HG02759 (cell line): ENCODE measurements around the gene ELFN2.

Source experiments
- ATAC-seq: cut with Tn5 transposase; IDR thresholded peaks from one replicate; pipeline ENCODE4 v1.9.1; 2021; ENCODE audit warnings: mild to moderate bottlenecking, moderate library complexity; ENCODE audit not compliant: unreplicated experiment

The ELFN2 gene

DNA sequence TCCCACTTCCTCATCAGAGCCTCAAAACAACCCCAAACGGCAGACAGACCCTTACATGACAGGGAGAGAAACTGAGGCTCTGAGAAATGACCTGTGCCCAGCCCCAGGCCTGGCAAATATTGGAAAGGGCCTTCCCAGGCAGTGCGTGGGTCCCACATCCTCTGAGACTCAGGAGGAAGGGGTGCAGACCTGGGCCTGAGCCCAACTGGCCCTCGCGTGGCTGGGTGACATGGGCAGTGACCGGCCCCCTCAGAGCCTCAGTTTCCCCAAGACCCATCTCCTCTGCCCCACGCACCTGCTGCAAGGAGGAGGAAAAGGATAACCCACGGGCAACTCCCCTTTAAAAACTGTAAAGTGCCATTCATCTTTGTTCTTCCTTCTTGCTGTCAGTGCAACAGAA, 35.6 kb downstream of the ELFN2 start:
- ATAC-seq = no peak

DNA sequence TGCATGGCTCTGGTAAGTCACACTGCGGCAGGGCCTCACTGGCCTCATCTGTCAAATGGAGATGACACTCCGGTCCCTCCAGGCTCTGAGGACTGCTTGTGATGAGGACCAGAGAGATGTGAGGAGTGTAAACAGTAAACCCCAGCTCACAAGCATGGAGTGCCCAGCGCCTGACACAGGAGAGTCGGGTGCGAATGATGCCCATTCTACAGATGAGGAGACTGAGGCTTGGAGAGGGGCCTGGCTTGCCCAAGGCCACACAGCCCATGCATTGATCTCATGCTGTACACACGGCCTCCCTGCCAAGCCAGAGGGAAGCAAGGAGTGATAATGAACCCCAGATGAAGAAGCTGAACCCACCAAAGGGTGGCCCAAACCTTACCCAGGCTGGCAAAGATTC, 37.2 kb downstream of the ELFN2 start:
- ATAC-seq = no peak

DNA sequence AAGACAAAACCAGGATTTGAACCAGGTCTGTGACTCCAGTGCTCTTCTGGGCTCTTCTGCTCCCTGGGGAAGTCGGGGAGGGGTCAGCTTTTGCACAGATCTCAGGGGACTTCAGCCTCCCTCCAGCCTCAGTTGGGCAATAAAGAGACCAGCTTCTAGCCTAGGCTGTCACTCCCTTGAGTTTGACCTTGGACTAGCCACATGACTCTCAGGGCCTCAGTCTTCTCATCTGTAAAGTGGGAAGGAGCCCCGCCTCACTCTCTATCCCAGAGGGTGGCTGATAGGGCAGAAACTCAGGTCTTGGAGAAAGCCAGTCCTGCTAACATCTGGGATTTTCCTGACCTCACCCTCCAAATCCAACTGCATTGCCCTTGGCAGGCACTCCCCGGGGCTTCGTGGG, 38.7 kb downstream of the ELFN2 start:
- ATAC-seq = no peak

DNA sequence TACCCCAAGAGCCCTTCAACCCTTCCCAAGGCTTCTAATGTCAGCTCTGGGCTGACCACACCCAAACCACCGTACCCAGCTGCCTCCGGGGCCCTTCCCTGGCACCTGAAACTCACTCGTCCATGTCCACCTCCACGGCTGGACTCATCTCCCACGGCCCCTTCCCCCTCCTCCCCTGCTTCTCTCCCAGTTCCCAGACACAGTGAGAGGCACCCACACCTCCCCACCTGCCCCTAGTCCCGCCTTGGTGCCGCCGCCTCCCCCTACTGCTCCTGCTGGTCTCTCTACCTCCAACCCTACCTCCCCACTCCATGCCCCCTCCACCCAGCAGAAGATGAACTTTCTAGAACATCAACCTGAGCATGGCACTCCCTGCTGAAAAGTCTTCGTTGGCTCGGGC, 39.5 kb downstream of the ELFN2 start:
- no peak for ATAC-seq

DNA sequence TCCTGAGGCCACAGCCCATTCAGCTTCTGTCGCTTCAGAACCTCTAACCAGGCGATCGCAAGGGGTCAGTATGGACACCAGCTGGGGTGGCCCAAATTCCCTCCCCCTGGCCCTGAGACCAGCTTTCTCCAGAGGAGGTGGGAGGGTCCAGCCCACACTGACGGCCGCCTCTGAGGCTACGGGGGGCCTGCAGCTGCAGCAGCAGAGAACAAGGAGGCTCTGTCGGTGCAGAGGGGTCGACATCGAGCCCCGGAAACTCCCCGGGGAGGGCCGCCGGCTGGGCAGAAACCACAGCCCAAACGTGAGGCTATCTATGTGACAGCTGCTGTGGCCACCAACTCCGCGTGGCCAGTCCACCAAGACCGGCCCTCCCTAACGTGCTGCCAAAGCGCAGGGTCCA, 40.8 kb downstream of the ELFN2 start:
- no peak for ATAC-seq

DNA sequence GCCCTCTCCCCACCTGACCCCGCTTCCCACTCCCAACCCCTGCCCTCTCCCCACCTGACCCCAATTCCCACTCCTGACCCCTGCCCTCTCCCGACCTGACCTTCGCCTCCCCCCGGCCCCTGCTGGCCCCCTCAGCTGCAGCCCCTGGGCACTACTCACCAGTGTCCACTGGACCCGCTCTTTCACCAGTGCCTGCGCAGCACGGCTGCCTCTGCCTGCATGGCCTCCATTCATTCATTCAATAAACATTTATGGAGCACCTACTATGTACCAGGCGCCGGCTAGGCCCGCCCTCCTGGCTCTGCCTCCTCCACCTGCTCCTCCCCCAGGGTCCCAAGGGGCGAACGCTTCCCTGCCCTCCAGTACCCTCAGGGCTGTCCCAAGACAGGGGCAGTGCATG, 42.6 kb downstream of the ELFN2 start:
- ATAC-seq = no peak

DNA sequence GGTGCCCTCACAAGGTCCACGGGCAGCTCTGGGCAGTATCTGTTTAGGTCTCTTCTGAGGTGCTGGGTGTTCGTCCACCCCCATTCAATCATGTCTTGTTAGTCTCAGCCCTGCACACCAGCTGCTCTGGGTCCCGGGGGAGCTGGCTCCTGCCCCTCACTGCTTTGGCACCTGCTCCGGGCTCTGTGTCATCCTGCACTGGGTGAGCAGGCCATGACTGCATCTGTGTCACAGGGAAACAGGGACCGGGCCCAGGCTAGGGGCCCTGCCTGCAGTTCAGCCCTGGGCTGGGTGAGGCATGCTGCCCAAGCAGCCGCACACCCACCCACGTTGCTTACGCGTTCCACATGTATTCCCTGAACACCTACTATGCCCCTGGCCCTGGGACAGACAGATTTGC, 43.9 kb downstream of the ELFN2 start:
- ATAC-seq = no peak

DNA sequence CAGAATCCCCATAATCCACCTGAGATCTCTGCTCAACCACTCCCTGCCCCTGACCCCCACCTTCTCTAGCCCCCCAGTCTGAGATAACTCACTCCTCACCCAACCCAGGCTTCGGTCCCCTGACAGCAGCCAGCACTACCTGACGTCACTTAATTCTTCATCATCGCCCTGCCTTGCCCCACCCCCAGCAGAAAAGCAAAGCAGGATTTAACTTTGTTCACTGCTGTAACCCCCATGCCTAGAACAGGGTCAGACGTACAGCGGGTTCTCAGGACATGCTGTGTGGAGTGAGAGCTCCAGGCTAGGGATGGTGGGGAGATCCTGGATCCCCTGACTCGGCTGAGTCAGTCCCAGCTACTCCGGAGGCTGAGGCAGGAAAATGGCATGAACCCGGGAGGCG, 45.8 kb downstream of the ELFN2 start:
- ATAC-seq = no peak

DNA sequence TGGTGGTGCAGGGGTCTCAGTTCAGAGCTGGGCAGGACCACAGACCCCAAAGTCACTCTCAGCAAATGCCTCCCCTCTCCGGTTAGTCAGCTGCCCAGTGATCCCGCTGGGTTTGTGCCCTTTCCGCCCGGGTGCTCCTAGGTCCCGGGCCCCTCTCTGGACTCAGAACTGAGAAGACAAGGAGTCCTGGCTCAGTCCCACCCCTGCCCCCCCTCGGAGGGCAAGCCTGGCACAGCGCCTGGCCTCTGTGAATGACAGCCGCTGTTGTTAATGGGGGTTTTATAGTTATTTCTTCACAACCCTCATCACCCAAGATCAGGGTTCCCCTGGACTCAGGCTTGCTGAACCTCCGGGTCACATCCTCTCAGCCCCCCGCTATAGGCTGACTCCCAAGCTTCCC, 47.6 kb downstream of the ELFN2 start:
- ATAC-seq = no peak

DNA sequence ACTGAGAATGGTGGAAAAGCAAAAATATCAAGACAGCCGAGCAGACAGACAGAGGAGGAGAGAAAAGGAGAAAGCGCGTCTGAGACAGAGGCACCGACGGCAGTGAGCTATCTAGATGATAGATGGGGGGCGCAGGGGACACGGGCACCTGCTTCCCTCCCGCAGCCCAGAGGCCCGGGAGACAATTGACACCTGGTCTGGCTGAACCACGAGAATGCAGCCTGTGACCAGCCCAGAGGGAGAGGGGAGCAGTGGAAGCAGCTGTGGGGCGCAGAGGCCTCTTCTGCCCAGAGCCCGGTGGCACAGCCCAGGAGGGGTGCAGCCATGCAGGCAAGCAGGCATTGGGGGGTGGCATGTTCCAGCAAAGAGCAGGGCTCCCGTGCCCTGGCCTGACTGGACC, 48.2 kb downstream of the ELFN2 start:
- no peak for ATAC-seq

DNA sequence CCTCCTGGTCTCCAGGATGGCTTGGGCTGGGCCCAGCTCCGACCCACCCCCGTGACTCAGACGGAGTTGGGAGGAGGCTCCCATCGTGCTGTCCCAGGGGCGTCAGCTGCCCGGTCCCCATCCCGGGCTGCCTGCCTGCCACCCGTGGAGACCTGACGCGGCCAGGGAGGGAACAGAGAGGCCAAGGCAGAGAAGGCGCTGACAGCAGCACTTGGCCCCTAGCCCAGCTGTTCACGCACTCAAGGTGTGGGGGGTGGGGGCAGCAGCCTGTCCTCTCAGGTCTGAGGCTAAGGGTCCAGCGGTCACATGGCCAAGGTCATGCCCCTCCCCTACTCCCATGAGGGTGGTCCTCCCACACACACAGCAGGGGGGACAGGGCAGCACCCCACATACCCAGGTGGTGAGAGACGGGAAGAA, 48.6 kb downstream of the ELFN2 start:
- ATAC-seq = no peak

DNA sequence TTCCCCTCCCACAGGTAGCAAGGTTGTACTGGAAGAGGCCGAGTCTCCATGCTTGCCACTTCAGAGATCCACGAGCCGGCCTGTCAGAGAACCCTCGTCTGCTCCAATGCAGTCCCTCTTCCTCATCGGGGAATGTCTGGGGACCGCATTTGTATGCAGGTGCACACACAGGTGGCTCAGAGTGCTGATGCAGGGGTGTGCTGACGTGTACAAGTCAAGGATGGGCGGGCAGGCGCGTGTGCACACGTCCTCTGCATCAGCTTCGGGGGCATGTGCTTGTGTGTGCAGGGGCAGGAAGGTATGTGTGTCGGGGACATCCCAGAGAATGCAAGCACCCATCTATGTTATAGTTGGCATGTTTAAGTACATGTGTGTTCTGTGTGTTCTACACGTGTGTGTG, 49.4 kb downstream of the ELFN2 start:
- ATAC-seq = no peak

DNA sequence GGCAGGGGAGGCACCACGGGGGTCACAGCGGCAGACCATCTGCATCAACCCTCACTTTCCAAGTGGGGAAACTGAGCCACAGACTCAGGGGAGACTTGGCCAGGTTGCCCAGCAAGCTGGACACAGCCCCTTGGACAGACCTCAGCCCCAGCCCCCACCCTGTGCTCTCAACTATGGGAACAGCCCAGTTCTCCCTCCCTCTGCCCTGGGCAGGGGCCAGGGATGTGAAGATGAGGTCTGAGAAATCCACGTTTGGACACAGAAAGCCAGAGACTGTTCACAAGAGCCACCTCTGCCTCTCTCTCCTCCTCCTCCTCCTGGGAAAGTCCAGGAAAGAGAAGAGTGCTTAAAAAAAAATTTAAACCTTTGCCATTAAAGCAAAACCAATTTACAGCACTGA, 50.1 kb downstream of the ELFN2 start:
- no peak for ATAC-seq

DNA sequence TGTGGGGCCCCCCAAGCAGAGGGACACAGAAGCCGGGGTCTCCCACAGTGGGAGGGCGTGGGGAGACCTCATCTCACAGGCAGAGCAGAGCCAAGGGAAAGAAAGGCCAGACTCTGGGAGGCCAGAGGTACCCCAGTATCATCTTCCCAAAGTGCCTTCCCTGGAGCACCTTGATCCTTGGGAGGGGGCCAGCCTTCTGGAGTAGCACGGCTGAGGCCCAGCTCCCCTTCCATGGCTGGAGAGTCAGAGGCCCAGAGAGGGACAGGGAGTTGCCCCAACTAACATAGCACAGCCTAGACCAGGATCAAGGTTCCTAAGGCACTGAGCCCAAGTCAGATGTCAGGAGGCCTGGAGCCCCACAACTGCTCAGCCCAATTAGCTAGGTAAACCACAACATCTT, 50.6 kb downstream of the ELFN2 start:
- ATAC-seq = no peak

DNA sequence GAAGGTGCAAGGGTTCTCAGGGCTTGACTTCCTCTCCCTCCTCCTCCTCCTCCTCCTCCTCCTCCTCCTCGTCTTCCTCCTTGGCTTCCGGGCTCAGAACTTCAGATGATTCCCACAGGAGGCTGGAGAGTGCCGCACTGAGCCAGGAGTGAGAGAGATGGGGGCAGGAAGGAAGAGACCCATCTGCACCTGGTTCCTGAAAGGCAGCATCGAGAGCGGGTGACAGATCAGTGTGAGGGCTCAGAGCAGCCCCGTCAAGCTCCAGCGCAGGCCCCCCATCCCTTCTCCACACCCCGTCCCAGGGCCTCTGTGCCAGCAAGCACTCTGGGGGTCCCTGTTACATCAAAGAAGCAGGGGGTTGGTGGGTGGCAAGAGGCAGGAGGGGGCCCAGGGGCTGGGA, 51.5 kb downstream of the ELFN2 start:
- ATAC-seq = no peak

DNA sequence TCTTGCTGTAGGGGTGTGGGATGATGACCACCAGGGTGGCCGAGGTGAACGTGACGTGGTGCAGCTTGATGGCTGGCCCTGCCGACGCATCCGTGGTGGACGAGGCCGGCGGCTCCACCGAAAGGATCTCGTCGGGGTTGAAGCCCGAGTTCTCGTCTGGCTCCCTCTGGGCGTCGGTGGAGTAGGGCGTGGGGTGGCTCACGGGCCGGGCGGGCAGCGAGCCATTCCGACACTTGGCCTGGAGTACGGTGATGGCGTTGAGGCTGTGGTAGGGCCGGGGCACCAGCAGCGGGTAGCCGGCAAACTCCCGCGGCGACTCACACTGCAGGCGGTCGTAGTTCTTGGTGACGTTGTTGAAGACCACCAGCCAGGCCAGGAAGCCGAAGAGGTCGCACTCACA, 52.7 kb downstream of the ELFN2 start:
- ATAC-seq = no peak

DNA sequence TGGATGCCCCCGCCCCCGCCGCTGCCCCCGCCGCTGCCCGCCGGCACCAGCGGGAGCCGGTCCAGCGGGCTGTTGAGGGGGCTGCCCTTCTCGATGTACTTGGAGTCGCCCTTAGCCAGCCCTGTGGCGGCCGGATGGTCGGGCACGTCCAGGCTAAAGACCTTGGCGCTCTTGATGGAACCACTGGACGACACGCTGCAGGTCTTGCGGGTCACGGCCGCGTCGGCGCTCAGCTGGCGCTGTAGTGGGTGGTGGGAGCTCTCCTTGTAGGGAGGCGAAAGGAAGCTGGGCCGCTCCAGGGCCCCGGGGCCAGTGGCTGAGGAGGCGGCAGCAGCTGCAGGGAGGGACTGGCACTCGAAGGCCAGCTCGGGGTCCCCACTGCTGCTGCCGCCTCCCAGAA, 53.8 kb downstream of the ELFN2 start:
- ATAC-seq = no peak

DNA sequence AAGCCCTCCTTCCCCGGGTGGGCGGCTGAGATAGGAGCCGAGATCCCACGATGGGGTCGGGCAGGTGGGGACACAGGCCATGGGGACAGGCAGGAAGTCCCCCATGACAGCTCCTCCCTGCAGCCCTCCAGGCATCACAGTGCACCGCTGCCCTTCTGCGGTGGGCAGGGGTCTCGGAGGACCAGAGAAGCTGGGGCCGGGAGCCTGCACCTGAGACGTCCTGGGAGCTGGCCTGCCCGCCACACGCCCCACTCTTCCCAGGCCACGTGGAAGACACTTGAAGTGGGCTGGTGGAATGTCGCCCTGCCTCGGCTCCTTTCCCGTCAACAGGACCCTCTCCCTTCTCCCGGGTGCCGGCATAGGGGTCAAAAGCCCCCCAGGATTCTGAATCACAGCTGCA, 55.4 kb downstream of the ELFN2 start:
- no peak for ATAC-seq

DNA sequence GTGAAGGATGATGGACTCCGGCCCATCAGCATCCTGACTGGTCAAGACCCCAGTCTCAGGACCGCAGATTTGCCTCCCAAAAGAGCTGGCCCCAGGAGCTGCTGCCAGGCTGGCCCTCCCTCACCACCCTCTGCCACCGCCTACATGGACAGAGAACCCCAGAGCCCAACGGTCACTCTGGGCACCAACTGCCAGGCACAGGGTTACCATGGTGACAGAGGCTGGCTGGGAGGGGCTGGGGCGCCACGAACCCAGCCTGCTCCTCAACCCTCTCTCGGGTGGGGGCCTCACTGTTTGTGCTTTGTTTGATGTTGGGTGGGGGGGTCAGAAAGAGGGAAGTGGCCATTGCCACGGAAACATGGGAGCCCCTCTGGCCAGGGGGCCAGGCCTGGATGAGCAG, 55.8 kb downstream of the ELFN2 start:
- ATAC-seq = no peak

DNA sequence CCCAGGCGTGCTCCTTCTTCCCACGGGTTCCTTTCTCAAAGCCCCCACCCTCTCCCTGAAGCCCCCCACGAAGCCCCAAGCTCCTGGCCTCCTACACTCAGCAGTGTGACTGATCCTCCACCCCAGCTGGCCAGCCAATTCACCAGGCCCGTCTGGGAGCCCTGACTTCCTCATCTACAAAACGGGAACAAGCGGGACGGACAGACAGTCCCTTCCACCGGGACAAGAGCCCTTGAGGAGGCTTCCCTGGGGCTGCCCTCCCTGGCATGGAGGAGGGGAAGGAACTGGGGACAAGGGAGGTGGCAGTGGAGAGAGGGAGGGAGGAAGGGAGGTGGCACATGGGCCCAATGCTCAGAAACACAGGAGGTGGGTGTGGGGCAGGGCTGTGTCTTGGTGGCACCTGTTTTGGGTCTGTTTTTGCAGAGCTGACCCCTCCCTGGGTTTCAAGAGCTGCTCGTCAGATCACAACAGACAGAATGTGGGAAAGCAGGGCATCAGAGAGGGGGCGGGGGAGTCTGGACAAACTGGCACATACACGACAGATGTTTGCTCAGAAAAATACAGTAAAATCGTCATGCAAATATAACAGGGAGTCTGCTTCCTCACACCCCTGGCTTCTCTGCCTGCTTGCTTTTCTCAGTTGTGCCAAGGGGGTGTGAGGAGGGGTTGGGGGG, 56.8 kb downstream of the ELFN2 start:
- no peak for ATAC-seq

DNA sequence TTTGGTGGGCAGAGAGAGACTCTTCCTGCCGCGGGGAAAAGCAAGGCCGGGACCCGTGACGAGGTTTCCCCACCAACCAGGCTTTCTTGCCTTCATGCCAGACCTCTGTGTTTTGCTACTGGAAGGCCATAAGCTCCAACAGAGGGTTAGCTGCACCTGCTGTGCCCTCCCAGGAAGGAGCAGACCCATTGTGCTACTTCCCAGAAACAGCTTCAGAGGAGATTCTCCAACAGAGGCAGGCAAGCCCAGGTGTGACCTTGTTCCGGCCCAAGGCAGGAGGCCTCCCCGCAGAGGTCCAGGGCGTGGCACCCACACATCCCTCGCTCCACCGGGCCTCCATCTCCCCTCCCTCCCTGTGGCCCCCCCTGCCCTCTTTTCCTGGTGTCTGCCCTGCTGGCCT, 57.8 kb downstream of the ELFN2 start:
- ATAC-seq = no peak

DNA sequence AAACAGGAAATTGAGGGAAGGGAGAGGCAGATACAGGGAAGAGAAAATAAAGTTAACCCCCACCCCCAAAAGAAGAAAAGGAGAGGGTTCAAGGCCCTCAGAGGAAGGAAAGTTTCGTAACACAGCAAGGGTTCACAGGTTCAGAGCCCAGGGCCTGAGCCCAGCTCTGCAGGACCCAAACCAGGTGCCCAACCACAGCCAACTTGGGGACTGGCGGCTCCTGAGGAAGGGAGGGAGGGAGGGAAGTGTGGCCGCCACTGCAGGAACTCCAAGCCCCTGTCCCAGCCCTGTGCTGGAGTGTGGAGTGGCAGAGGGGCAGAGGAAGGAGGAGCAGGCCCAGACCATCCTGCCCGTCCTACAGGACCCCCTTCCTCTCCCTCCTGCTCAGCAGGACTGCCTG, 59.2 kb downstream of the ELFN2 start:
- no peak for ATAC-seq

DNA sequence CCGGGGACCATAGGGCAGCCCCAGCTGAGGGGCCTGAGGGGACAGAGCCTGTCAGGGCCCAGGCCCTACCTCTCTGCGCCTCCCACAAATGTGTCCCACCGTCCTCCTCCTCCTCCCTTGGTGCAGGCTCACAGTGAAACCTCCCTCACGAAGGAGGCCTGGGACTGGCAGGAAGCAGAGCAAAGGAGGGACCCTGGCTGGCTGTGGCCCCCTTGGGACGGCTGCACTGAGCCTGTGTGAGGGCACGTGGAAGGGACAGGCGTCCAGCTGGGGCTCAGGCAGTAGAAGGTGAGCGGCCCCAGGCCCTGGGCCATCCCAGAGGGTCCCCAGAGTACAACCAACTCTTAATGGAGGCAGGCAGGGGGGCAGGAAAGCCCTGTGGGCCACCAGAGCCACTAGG, 60.7 kb downstream of the ELFN2 start:
- no peak for ATAC-seq

DNA sequence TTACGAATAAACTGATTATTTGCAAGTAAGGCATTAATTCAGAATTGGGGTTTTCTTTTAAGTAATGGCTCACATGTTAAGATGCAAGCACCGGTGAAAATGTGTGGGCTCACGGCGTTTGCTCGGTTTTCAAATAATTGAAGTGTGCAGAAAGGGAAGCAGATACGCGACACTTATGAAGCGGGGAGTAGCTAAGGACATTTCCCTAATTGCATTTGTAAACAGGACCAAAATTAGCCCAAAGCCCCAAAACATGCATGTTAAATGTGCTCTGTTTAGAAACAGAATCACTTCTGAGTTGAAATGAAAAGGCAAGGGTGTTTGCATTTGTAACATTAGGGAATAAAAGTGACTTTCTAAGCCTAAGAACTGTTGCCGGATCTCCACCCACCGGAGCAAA, 61.3 kb downstream of the ELFN2 start:
- ATAC-seq = no peak
